Measurements from ENCODE around the gene FAT1. TPM values are rescaled to one million over a fixed set of nuclear protein-coding genes. Genes with fewer than 3 reads are reported as not detected.

The FAT1 gene
- total RNA-seq, 4 donors from 2014 or later = 21.0 to 109 (median 76.4) TPM

GRCh38 chr4:186710521-186711119 is 13.0 kb downstream of the FAT1 start:
- TF ChIP-seq CTCF (IDR thresholded peaks at IDR 0.05) = no peak
- no peak for TF ChIP-seq POLR2A (IDR thresholded peaks at IDR 0.05)
- Histone ChIP-seq H3K27me3 (no peaks in the 10 kb centered on the region), H3K36me3 (peaks cover 0 to 41% (median 8%) of the 10 kb centered on the region in 3 donors), H3K9me3 (no peaks in the 10 kb centered on the region), H3K4me1 (no peaks in the 10 kb centered on the region), H3K4me3 (no peak overlapping the region), H3K27ac (no peak overlapping the region)
- WGBS, 2 donors = 68 to 70% methylated on average over 5 of the region's 5 CpGs
- no peak for DNase-seq
- intact Hi-C loops (cut with DNase I) = no loop called here

DNA sequence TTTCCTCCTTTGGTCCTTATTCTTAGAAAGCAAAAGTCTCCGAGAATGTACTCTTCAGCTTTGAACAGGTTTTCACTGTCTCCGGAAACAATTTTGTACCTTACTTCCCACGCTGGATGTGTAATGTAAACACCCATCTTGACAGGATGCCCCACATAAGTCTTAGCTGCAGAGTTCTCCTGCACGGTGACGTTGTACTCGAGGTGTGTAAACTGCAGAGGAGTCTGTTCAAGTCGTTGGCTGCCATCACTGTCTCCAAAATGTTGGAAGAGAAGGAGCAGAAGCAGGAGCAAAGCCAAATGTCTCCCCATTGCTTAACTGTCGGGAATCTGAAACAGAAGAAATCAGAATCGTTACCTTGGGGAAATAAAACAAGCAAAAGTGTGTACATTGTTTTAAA is 14.1 kb downstream of the FAT1 start:
- Histone ChIP-seq H3K9me3 (no peaks in the 10 kb centered on the region), H3K4me1 (no peaks in the 10 kb centered on the region), H3K4me3 (no peak overlapping the region), H3K27me3 (no peaks in the 10 kb centered on the region), H3K27ac (no peak overlapping the region), H3K36me3 (peaks cover 0 to 44% (median 8%) of the 10 kb centered on the region in 3 donors)
- TF ChIP-seq POLR2A (IDR thresholded peaks at IDR 0.05) (no peak), CTCF (IDR thresholded peaks at IDR 0.05) (no peak)
- intact Hi-C loops (cut with DNase I) = no loop called here
- 63 to 76% methylated on average over 9 of the region's 9 CpGs for WGBS, 2 donors
- DNase-seq = no peak

DNA sequence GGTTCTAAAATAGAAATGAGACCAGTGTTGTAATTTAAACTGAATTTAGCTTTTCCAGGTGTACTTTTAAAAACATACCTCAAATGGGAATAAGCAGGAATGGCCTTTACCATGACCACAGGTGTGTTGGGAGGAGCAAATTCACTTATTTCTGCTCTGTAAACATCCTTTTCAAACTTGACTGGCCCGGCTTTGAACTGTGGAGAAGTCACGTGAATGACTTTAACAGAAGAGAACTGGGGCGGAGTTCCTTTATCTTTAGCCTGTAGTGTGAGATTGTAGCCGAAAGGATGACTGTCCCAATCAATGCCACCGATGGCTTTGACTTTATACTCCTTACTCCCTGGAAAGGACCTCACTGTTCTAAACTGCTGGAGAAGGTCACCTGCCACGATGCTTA is 15.1 kb downstream of the FAT1 start:
- WGBS, 2 donors = 80 to 84% methylated on average over 6 of the region's 6 CpGs
- H3K36me3 ChIP-seq = peaks cover 0 to 44% (median 8%) of the 10 kb centered on the region in 3 donors
- intact Hi-C loops (cut with DNase I) = no loop called here
- H3K27ac ChIP-seq = no peak overlapping the region
- TF ChIP-seq POLR2A (IDR thresholded peaks at IDR 0.05) (no peak), CTCF (IDR thresholded peaks at IDR 0.05) (no peak)
- no peak for DNase-seq
- no peaks in the 10 kb centered on the region for H3K27me3 ChIP-seq
- no peak overlapping the region for H3K4me3 ChIP-seq
- H3K9me3 ChIP-seq = no peaks in the 10 kb centered on the region
- H3K4me1 ChIP-seq = peaks cover 0 to 3% (median 0%) of the 10 kb centered on the region in 3 donors

- peaks cover 0 to 9% (median 0%) of the 10 kb centered on the region in 3 donors for H3K4me1 ChIP-seq
- no peak for DNase-seq
- no peaks in the 10 kb centered on the region for H3K27me3 ChIP-seq
- 89 to 91% methylated on average over 16 of the region's 16 CpGs for WGBS, 2 donors
- intact Hi-C loops (cut with DNase I) = no loop called here
- H3K36me3 ChIP-seq = peaks cover 0 to 44% (median 8%) of the 10 kb centered on the region in 3 donors
- no peak overlapping the region for H3K27ac ChIP-seq
- H3K9me3 ChIP-seq = no peaks in the 10 kb centered on the region
- no peak for TF ChIP-seq CTCF (IDR thresholded peaks at IDR 0.05)
- TF ChIP-seq POLR2A (IDR thresholded peaks at IDR 0.05) = no peak
- no peak overlapping the region for H3K4me3 ChIP-seq
Observed at GRCh38 chr4:186707996-186708395, 15.7 kb downstream of the FAT1 start.

DNA sequence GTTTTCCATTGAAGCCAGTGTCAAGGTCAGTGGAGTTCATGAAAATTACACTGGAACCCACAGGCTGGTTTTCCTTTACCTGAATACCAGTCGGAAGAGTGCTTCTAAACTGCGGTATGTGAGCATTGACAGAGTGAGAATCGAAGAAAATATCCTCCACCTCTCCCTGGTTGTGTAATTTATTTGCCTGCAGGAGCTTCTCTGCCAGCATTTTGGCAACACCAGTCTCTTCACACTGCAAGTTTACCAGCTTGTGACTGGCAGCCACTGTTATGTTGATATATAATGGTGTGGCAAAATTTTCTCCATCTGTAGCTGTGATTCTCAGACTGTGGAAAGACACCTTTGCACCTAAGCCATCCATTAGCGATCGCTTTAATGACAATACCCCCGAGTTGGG is 16.1 kb downstream of the FAT1 start:
- 84 to 89% methylated on average over 6 of the region's 6 CpGs for WGBS, 2 donors
- Histone ChIP-seq H3K4me3 (no peak overlapping the region), H3K9me3 (no peaks in the 10 kb centered on the region), H3K36me3 (peaks cover 0 to 44% (median 8%) of the 10 kb centered on the region in 3 donors), H3K27ac (no peak overlapping the region), H3K4me1 (peaks cover 0 to 13% (median 0%) of the 10 kb centered on the region in 3 donors), H3K27me3 (no peaks in the 10 kb centered on the region)
- intact Hi-C loops (cut with DNase I) = no loop called here
- no peak for TF ChIP-seq CTCF (IDR thresholded peaks at IDR 0.05)
- no peak for TF ChIP-seq POLR2A (IDR thresholded peaks at IDR 0.05)
- DNase-seq = no peak

Data from esophagus squamous epithelium (tissue), 5 donors.